Epithelial cell of proximal tubule (primary cell): Measurements from ENCODE around the gene R3HDM2. TPM values are rescaled to one million over a fixed set of nuclear protein-coding genes. Genes with fewer than 3 reads are reported as not detected.

Source experiments
- DNase-seq: peaks from one replicate; pipeline ENCODE4 v3.0.0-alpha.2; 2011; ENCODE audit warnings: low read depth
- H3K4me3 ChIP-seq: 2 replicates; pipeline ENCODE4 v1.5.1; 2011; ENCODE audit warnings: low read depth, mild to moderate bottlenecking, low read length
- total RNA-seq: library from RNA; depleted of rRNA; stranded (reverse); fragments of >200 nt; gene quantifications from 2 replicates; pipeline ENCODE4 v1.2.3, GENCODE V29; 2015
- TF ChIP-seq, protein P1 (sequence below): conservative IDR thresholded peaks from 2 replicates; pipeline ENCODE4 v1.5.1; 2012; ENCODE audit warnings: low read depth, mild to moderate bottlenecking, low read length

R3HDM2 gene
- total RNA-seq, 1 donor from 2014 or later, result 12.5 TPM

DNA sequence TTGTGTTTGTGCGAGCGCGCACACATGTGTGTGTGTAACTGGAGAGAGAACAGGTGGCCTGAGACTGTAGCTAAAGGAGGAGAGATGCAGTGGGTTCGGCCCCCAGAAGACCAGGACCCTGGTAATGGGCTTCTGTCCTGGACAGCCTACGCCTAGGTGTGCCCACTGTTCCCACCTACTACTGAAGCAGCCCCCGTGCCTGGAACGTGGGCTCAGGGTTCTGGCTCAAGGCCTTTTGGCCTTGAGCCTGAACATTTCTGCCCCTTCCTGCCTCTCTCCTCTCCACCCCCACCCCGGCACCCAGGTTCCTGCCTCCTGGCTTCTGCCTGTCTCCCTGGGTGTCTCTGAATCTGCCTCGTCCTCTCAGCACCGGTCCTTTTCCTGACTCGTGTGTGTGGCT is 215.8 kb downstream of the R3HDM2 start:
- no peak overlapping the region for H3K4me3 ChIP-seq
- TF ChIP-seq, protein P1, sequence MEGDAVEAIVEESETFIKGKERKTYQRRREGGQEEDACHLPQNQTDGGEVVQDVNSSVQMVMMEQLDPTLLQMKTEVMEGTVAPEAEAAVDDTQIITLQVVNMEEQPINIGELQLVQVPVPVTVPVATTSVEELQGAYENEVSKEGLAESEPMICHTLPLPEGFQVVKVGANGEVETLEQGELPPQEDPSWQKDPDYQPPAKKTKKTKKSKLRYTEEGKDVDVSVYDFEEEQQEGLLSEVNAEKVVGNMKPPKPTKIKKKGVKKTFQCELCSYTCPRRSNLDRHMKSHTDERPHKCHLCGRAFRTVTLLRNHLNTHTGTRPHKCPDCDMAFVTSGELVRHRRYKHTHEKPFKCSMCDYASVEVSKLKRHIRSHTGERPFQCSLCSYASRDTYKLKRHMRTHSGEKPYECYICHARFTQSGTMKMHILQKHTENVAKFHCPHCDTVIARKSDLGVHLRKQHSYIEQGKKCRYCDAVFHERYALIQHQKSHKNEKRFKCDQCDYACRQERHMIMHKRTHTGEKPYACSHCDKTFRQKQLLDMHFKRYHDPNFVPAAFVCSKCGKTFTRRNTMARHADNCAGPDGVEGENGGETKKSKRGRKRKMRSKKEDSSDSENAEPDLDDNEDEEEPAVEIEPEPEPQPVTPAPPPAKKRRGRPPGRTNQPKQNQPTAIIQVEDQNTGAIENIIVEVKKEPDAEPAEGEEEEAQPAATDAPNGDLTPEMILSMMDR, result no peak
- DNase-seq, result no peak

DNA sequence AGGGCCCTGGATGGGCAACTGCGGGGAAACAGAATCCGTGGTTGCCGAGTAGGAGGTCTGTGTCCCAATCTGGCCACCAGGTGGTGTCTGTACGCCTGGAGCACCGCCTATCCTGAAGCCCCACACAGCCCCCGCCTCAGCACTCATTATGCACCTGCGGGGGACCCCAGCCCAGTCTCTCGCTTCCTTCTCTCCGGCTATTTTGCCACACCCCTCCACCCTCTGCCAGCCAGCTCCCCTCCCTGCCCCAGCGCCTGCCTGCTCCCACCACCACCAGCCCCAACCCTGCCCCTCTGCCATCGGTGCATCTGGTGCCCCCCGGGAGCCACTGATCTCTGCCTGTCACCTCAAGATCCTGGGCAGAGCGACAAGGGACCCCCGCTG is 216.5 kb downstream of the R3HDM2 start:
- no peak overlapping the region for H3K4me3 ChIP-seq
- DNase-seq, result no peak
- TF ChIP-seq, protein P1, result peak; percentile 74

DNA sequence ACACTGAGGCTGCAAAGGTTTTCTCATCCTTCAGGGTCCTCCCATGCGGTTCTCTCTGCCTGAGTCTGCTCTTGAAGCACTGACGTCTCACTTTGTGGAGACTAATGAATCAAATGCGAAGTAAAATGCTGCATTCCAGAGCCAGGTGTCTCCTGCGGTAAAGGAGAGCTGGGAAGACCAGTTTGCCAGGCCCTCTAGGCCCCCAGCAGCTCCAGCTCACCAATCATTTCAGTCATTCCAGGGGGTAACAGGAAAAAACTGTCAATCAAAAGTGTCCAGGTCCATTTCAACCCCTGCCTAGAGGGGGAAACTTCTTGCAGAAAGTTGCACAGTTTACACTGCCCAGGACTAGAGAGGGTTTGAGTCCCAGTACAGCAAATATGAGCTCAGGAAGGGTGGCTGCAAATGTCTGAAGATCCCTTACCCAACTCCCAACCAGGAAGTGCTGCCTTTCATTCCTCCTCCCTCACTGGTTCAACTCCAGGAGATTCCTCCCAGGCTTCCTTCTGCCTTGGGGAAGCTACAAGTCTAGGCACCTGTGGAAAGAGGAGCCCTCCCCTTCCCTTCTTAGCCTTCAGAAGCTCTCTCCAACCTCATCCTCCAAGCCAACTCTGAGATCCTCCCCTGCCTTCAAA is 217.0 kb downstream of the R3HDM2 start:
- TF ChIP-seq, protein P1, result no peak
- no peak for DNase-seq
- no peak overlapping the region for H3K4me3 ChIP-seq

DNA sequence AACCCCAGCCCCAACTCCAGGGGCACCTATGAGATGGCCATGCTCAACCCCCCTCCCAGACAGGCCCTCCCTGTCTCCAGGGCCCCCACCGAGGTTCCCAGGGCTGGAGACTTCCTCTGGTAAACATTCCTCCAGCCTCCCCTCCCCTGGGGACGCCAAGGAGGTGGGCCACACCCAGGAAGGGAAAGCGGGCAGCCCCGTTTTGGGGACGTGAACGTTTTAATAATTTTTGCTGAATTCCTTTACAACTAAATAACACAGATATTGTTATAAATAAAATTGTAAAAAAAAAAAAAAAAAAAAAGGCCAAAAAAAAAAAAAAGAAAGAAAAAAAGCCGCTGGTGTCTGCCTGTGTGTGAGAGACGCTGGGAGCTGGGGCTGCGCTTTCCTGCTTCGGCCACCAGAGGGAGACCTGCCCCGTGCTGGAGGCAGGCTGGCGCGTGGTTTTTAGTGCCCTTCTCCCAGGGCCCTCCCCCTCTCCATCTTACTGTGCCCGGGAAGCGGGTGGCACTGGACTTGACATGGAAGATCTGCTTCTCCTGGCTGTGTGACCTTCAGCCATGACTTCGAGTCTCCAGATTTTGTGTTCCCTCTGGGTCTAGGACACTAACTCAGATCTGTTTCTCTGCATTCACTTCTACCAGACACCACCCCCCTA is 217.7 kb downstream of the R3HDM2 start:
- peak; percentile 9 for DNase-seq
- TF ChIP-seq, protein P1, result peak; percentile 96
- no peak overlapping the region for H3K4me3 ChIP-seq

DNA sequence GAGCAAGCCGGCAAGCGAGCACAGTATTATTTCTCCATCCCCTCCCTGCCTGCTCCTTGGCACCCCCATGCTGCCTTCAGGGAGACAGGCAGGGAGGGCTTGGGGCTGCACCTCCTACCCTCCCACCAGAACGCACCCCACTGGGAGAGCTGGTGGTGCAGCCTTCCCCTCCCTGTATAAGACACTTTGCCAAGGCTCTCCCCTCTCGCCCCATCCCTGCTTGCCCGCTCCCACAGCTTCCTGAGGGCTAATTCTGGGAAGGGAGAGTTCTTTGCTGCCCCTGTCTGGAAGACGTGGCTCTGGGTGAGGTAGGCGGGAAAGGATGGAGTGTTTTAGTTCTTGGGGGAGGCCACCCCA is 218.2 kb downstream of the R3HDM2 start:
- no peak for DNase-seq
- TF ChIP-seq, protein P1, result no peak
- H3K4me3 ChIP-seq, result no peak overlapping the region

DNA sequence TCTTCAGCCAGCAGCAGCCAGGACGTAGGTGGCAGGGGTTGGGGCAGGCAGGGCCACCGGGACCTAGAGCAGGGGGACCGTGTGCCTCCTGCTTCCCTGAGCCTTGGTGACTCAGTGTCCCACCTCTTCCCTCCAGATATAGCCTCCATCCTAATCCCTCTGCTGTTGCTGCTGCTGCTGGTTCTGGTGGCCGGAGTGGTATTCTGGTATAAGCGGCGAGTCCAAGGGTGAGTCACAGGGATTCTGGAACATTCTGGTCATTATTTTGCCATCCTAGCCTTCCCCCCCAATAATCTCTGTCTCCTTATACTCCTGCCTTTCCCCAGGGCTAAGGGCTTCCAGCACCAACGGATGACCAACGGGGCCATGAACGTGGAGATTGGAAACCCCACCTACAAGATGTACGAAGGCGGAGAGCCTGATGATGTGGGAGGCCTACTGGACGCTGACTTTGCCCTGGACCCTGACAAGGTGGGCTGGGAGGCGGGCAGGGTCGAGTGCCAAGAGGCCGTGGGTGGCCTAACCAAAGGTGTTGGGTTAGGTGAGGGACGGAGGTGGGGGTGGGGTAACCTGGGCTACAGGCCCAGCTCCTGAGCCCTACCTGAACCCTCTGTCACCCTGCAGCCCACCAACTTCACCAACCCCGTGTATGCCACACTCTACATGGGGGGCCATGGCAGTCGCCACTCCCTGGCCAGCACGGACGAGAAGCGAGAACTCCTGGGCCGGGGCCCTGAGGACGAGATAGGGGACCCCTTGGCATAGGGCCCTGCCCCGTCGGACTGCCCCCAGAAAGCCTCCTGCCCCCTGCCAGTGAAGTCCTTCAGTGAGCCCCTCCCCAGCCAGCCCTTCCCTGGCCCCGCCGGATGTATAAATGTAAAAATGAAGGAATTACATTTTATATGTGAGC is 218.8 kb downstream of the R3HDM2 start:
- H3K4me3 ChIP-seq, result no peak overlapping the region
- no peak for DNase-seq
- TF ChIP-seq, protein P1, result no peak
